Effector CD4-positive, alpha-beta T cell (primary cell): ENCODE results near the gene NTN4.
"Not testable (repeated sequence)": the region's sequence is repeated elsewhere in the genome, so short reads cannot be mapped to it uniquely, and the experiment has no call there.

Experiments
- DNase-seq: peaks from one replicate; pipeline ENCODE4 v3.0.0-alpha.2; 2020

The NTN4 gene

GRCh38 chr12:95746062-95746461 lies 44.5 kb downstream of the NTN4 start:
- not testable (repeated sequence) for DNase-seq

GRCh38 chr12:95742586-95742985 lies 48.0 kb downstream of the NTN4 start:
- no peak for DNase-seq

GRCh38 chr12:95741635-95742034 lies 48.9 kb downstream of the NTN4 start:
- no peak for DNase-seq

- DNase-seq, result no peak
Measured at GRCh38 chr12:95740751-95741150, 49.8 kb downstream of the NTN4 start.

- DNase-seq, result no peak
Measured at GRCh38 chr12:95739561-95740313, 50.8 kb downstream of the NTN4 start.

GRCh38 chr12:95738024-95738611 lies 52.4 kb downstream of the NTN4 start:
- no peak for DNase-seq

- no peak for DNase-seq
Measured at GRCh38 chr12:95736631-95737030, 53.9 kb downstream of the NTN4 start.

GRCh38 chr12:95735728-95736127 lies 54.8 kb downstream of the NTN4 start:
- DNase-seq, result not testable (repeated sequence)

GRCh38 chr12:95733141-95733825 lies 57.3 kb downstream of the NTN4 start:
- DNase-seq, result no peak

GRCh38 chr12:95731519-95731958 lies 59.0 kb downstream of the NTN4 start:
- no peak for DNase-seq

GRCh38 chr12:95730457-95730856 lies 60.1 kb downstream of the NTN4 start:
- DNase-seq, result no peak

- DNase-seq, result no peak
Measured at GRCh38 chr12:95726903-95727302, 63.7 kb downstream of the NTN4 start.

GRCh38 chr12:95724767-95725166 lies 65.8 kb downstream of the NTN4 start:
- no peak for DNase-seq

- no peak for DNase-seq
Measured at GRCh38 chr12:95723693-95724384, 66.7 kb downstream of the NTN4 start.

- no peak for DNase-seq
Measured at GRCh38 chr12:95721320-95721719, 69.2 kb downstream of the NTN4 start.

- DNase-seq, result no peak
Measured at GRCh38 chr12:95720146-95720545, 70.4 kb downstream of the NTN4 start.

- no peak for DNase-seq
Measured at GRCh38 chr12:95718772-95719171, 71.8 kb downstream of the NTN4 start.

- DNase-seq, result no peak
Measured at GRCh38 chr12:95718006-95718431, 72.5 kb downstream of the NTN4 start.

GRCh38 chr12:95717316-95717928 lies 73.1 kb downstream of the NTN4 start:
- DNase-seq, result no peak

- no peak for DNase-seq
Measured at GRCh38 chr12:95715177-95715576, 75.4 kb downstream of the NTN4 start.

- DNase-seq, result no peak
Measured at GRCh38 chr12:95712269-95712668, 78.3 kb downstream of the NTN4 start.

GRCh38 chr12:95710386-95710785 lies 80.2 kb downstream of the NTN4 start:
- no peak for DNase-seq

- no peak for DNase-seq
Measured at GRCh38 chr12:95709152-95709551, 81.4 kb downstream of the NTN4 start.
